GM19455 (cell line): ENCODE results near the gene PDZD2.

Experiments
- ATAC-seq: cut with Tn5 transposase; IDR thresholded peaks from one replicate; pipeline ENCODE4 v1.9.1; 2021; ENCODE audit not compliant: unreplicated experiment

The PDZD2 gene

GRCh38 chr5:32156635-32157034 is 517.7 kb downstream of the PDZD2 start:
- no peak for ATAC-seq

GRCh38 chr5:32157078-32157477 is 518.1 kb downstream of the PDZD2 start:
- ATAC-seq, result no peak

DNA sequence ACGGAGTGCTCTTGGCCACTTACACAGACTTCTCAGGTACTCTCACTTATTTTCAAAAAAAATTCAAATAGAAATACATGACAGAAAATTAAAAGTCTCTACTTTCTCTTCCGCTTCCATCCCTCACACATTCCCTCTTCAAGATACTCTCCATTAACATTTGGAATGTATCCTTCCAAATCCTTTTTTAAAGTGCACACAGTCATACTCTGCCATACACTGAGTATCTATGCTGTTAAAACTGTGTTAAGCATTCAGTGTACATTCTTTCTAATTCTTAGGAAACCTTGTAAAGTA is 519.7 kb downstream of the PDZD2 start:
- no peak for ATAC-seq

- ATAC-seq, result no peak
Observed at GRCh38 chr5:32159328-32160072, 520.6 kb downstream of the PDZD2 start.

GRCh38 chr5:32160228-32160627 is 521.3 kb downstream of the PDZD2 start:
- no peak for ATAC-seq
